Stimulated activated CD8-positive, alpha-beta memory T cell treated with anti-CD3 and anti-CD28 coated beads, Interleukin-15, amount 100 ng/mL, for 4 hours (primary cell): ENCODE measurements around the gene HOMEZ.
A peak's percentile ranks its signal among the peaks of the same experiment; 100 is the strongest.
"Not testable (repeated sequence)": the region's sequence is repeated elsewhere in the genome, so short reads cannot be mapped to it uniquely, and the experiment has no call there.

ENCODE experiments used
- DNase-seq, 2 donors: peaks; one replicate each; pipeline ENCODE4 v3.0.0-alpha.2; 2020; ENCODE audit warnings: low read depth in 2 of 2

Gene HOMEZ

GRCh38 chr14:23286020-23286901 is at the start of gene HOMEZ:
TSS of gene HOMEZ (minus strand) at chr14:23286132. CDS start at chr14:23285952, 180 bp downstream.
- peak; percentile 94 to 97 for DNase-seq

GRCh38 chr14:23335623-23336022 is 49.7 kb upstream of the HOMEZ start:
- no peak for DNase-seq

GRCh38 chr14:23327947-23328744 is 42.2 kb upstream of the HOMEZ start:
- peak; percentile 22 to 55 for DNase-seq

- no peak for DNase-seq
These were observed 40.8 kb upstream of the HOMEZ start for GRCh38 chr14:23326491-23327332.

GRCh38 chr14:23325746-23326145 is 39.8 kb upstream of the HOMEZ start:
- not testable (repeated sequence) for DNase-seq

- no peak for DNase-seq
These were observed 39.1 kb upstream of the HOMEZ start for GRCh38 chr14:23324993-23325392.

- DNase-seq, result no peak
These were observed 38.5 kb upstream of the HOMEZ start for GRCh38 chr14:23324455-23324846.

GRCh38 chr14:23323838-23324454 is 38.0 kb upstream of the HOMEZ start:
- no peak for DNase-seq

GRCh38 chr14:23322568-23323517 is 36.9 kb upstream of the HOMEZ start:
- no peak for DNase-seq

GRCh38 chr14:23321572-23322547 is 35.9 kb upstream of the HOMEZ start:
- peak; percentile 26 to 33 for DNase-seq

- DNase-seq, result peak; percentile 94 to 97
These were observed 34.9 kb upstream of the HOMEZ start, which contains the start of gene PABPN1 for GRCh38 chr14:23320584-23321571. TSS of gene PABPN1 (plus strand) at chr14:23321457. CDS start at chr14:23321470, 13 bp downstream.

- no peak for DNase-seq
These were observed 34.0 kb upstream of the HOMEZ start for GRCh38 chr14:23319746-23320583.

- no peak for DNase-seq
These were observed 30.4 kb upstream of the HOMEZ start for GRCh38 chr14:23316300-23316699.

- DNase-seq, result no peak
These were observed 24.6 kb upstream of the HOMEZ start for GRCh38 chr14:23310546-23310945.

GRCh38 chr14:23308721-23309445 is 23.0 kb upstream of the HOMEZ start:
- DNase-seq, result no peak
